GM23248 (cell line): ENCODE data around the gene MAST3. TPM values are rescaled to one million over a fixed set of nuclear protein-coding genes. Genes with fewer than 3 reads are reported as not detected.
A peak's percentile ranks its signal among the peaks of the same experiment; 100 is the strongest.
"Not testable (repeated sequence)": the region's sequence is repeated elsewhere in the genome, so short reads cannot be mapped to it uniquely, and the experiment has no call there.

Experiments
- DNase-seq: peaks from one replicate; pipeline ENCODE4 v3.0.0-alpha.2; 2015
- H2AFZ ChIP-seq: fragments of 200-600 bp; sonication (generic); 2 replicates; pipeline ENCODE4 v1.6.1; 2016; ENCODE audit warnings: antibody characterized with exemption
- H3F3A ChIP-seq: fragments of 200-600 bp; sonication (generic); 2 replicates; pipeline ENCODE4 v1.6.1; 2016; ENCODE audit warnings: mild to moderate bottlenecking, antibody characterized with exemption, mixed run types; ENCODE audit not compliant: insufficient read depth
- H3K27ac ChIP-seq: fragments of 200-600 bp; sonication (generic); 2 replicates; pipeline ENCODE4 v1.5.1; 2016; ENCODE audit warnings: mild to moderate bottlenecking
- H3K27me3 ChIP-seq: fragments of 200-600 bp; sonication (generic); replicated peaks from 2 replicates; pipeline ENCODE4 v1.6.1; 2016; ENCODE audit warnings: mild to moderate bottlenecking; ENCODE audit not compliant: insufficient read depth
- H3K36me3 ChIP-seq: fragments of 200-600 bp; sonication (generic); 2 replicates; pipeline ENCODE4 v1.6.1; 2016; ENCODE audit warnings: low read depth, mild to moderate bottlenecking
- H3K4me1 ChIP-seq: fragments of 200-600 bp; sonication (generic); 2 replicates; pipeline ENCODE4 v1.6.1; 2016; ENCODE audit warnings: mild to moderate bottlenecking; ENCODE audit not compliant: insufficient read depth
- H3K4me2 ChIP-seq: fragments of 200-600 bp; sonication (generic); one replicate; pipeline ENCODE4 v1.6.1; 2016; ENCODE audit warnings: mild to moderate bottlenecking; ENCODE audit not compliant: unreplicated experiment
- H3K4me3 ChIP-seq: fragments of 200-600 bp; sonication (generic); 2 replicates; pipeline ENCODE4 v1.5.1; 2016; ENCODE audit warnings: mild to moderate bottlenecking
- H3K79me2 ChIP-seq: fragments of 200-600 bp; sonication (generic); 2 replicates; pipeline ENCODE4 v1.6.1; 2016; ENCODE audit warnings: mild to moderate bottlenecking; ENCODE audit not compliant: insufficient read depth
- H3K9ac ChIP-seq: fragments of 200-600 bp; sonication (generic); 2 replicates; pipeline ENCODE4 v1.6.1; 2016; ENCODE audit warnings: mild to moderate bottlenecking
- H3K9me2 ChIP-seq: fragments of 200-600 bp; sonication (generic); 2 replicates; pipeline ENCODE4 v1.6.1; 2016; ENCODE audit warnings: mixed run types, mild to moderate bottlenecking, moderate library complexity; ENCODE audit not compliant: insufficient read depth
- H3K9me3 ChIP-seq: fragments of 200-600 bp; sonication (generic); one replicate; pipeline ENCODE4 v1.6.1; 2017; ENCODE audit warnings: low read depth
- H4K20me1 ChIP-seq: fragments of 200-600 bp; sonication (generic); 2 replicates; pipeline ENCODE4 v1.6.0; 2016; ENCODE audit not compliant: insufficient read depth
- EZH2 ChIP-seq: fragments of 200-600 bp; sonication (generic); IDR thresholded peaks from 2 replicates; pipeline ENCODE4 v1.6.1; 2018; ENCODE audit warnings: antibody characterized with exemption, mild to moderate bottlenecking; ENCODE audit not compliant: insufficient read depth, poor library complexity, severe bottlenecking
- EZH2phosphoT487 ChIP-seq: fragments of 200-600 bp; sonication (generic); IDR thresholded peaks from 2 replicates; pipeline ENCODE4 v1.6.1; 2018; ENCODE audit warnings: antibody characterized with exemption, moderate library complexity, mild to moderate bottlenecking, low read depth; ENCODE audit not compliant: insufficient read depth
- WGBS, 2 experiments: methylation state at CpG; one replicate each; pipeline ENCODE4 v1.1.6; 2015 to 2017; ENCODE audit warnings: low lambda C conversion rate in 2 of 2, low coverage in 1 of 2; ENCODE audit errors: missing lambda C conversion rate in 2 of 2; 5-methylcytosine and 5-hydroxymethylcytosine counted together
- in situ Hi-C: fragments of 300-500 bp; cut with MboI; formaldehyde crosslinking; loops from 2 replicates; pipeline ENCODE4 v1.15.0; 2020
- polyA plus RNA-seq: library from polyadenylated mRNA; unstranded; fragments of >200 nt; fragmentation: Nextera tagmentation; extraction: Ambion mirVana; gene quantifications from 2 replicates; pipeline ENCODE4 v1.2.1, GENCODE V29; 2016
- total RNA-seq: library from RNA; depleted of rRNA; stranded (reverse); fragments of >200 nt; shearing (Covaris generic); gene quantifications from 2 replicates; pipeline ENCODE4 v1.2.3, GENCODE V29; 2014

MAST3 gene
- total and polyA plus RNA-seq, 2 experiments from 2014 or later, result 3.8 to 5.6 TPM

GRCh38 chr19:18157465-18158063 lies 60.0 kb downstream of the MAST3 start:
- WGBS, 2 experiments, result 63 to 73% methylated on average over 14 to 18 of the region's 18 CpGs
- H3K4me3 ChIP-seq, result no peak overlapping the region
- H3K4me2 ChIP-seq, result no peak overlapping the region

GRCh38 chr19:18158467-18158866 lies 60.9 kb downstream of the MAST3 start:
- no peaks in the 10 kb centered on the region for H3K9me3 ChIP-seq
- DNase-seq, result no peak
- H2AFZ ChIP-seq, result no peak overlapping the region
- no peaks in the 10 kb centered on the region for H3K27me3 ChIP-seq
- no peaks in the 10 kb centered on the region for H4K20me1 ChIP-seq
- no peaks in the 10 kb centered on the region for H3K9me2 ChIP-seq
- H3K36me3 ChIP-seq, result no peaks in the 10 kb centered on the region
- H3K79me2 ChIP-seq, result peaks cover 22% of the 10 kb centered on the region
- no peaks in the 10 kb centered on the region for H3F3A ChIP-seq
- H3K9ac ChIP-seq, result no peak overlapping the region
- TF ChIP-seq EZH2phosphoT487 (no peak), EZH2 (no peak)
- H3K4me1 ChIP-seq, result peaks cover 4% of the 10 kb centered on the region
- no peak overlapping the region for H3K4me2 ChIP-seq
- H3K4me3 ChIP-seq, result no peak overlapping the region
- 75 to 78% methylated on average over 4 of the region's 4 CpGs for WGBS, 2 experiments
- H3K27ac ChIP-seq, result no peak overlapping the region
- in situ Hi-C loops, result no loop called here

More at GRCh38 chr19:18157465-18158063, 60.0 kb downstream of the MAST3 start:
- no peaks in the 10 kb centered on the region for H3K27me3 ChIP-seq
- H3K27ac ChIP-seq, result no peak overlapping the region
- H3K36me3 ChIP-seq, result no peaks in the 10 kb centered on the region
- no peaks in the 10 kb centered on the region for H3K9me2 ChIP-seq
- DNase-seq, result no peak
- no peaks in the 10 kb centered on the region for H3K9me3 ChIP-seq
- no peak for TF ChIP-seq EZH2phosphoT487
- no peak for TF ChIP-seq EZH2
- H3K79me2 ChIP-seq, result peaks cover 24% of the 10 kb centered on the region
- no peaks in the 10 kb centered on the region for H3F3A ChIP-seq
- H3K9ac ChIP-seq, result 0 out of 2 replicates have a peak overlapping the region, but pooled peaks have one; percentile 16
- H2AFZ ChIP-seq, result no peak overlapping the region
- H3K4me1 ChIP-seq, result peaks cover 4% of the 10 kb centered on the region
- in situ Hi-C loops, result no loop called here
- no peaks in the 10 kb centered on the region for H4K20me1 ChIP-seq

- H3K9ac ChIP-seq, H4K20me1 ChIP-seq, H3K4me2 ChIP-seq, H3K9me2 ChIP-seq, H3K9me3 ChIP-seq, H3K27me3 ChIP-seq, H2AFZ ChIP-seq, H3K27ac ChIP-seq, H3K36me3 ChIP-seq, DNase-seq, in situ Hi-C loops, H3F3A ChIP-seq, H3K4me3 ChIP-seq, H3K4me1 ChIP-seq: not testable (repeated sequence)
- H3K79me2 ChIP-seq, result peaks cover 15% of the 10 kb centered on the region
- 92 to 100% methylated on average over 6 of the region's 6 CpGs for WGBS, 2 experiments
Measured at GRCh38 chr19:18159059-18159616, 61.6 kb downstream of the MAST3 start.

- H2AFZ ChIP-seq, result no peak overlapping the region
- H3K4me1 ChIP-seq, result no peaks in the 10 kb centered on the region
- H4K20me1 ChIP-seq, result no peaks in the 10 kb centered on the region
- no peak overlapping the region for H3K4me3 ChIP-seq
- H3K27me3 ChIP-seq, result no peaks in the 10 kb centered on the region
- no peaks in the 10 kb centered on the region for H3K9me2 ChIP-seq
- no peaks in the 10 kb centered on the region for H3K9me3 ChIP-seq
- peaks cover 8% of the 10 kb centered on the region; the same call in 1 of the 2 replicates for H3K79me2 ChIP-seq
- no peak overlapping the region for H3K9ac ChIP-seq
- TF ChIP-seq EZH2, result no peak
- no peak for TF ChIP-seq EZH2phosphoT487
- in situ Hi-C loops, result no loop called here
- WGBS, 2 experiments, result 83 to 88% methylated on average over 10 of the region's 10 CpGs
- H3F3A ChIP-seq, result no peaks in the 10 kb centered on the region
- H3K27ac ChIP-seq, result no peak overlapping the region
- H3K36me3 ChIP-seq, result no peaks in the 10 kb centered on the region; the same call in 1 of the 2 replicates
- no peak for DNase-seq
- H3K4me2 ChIP-seq, result no peak overlapping the region
Measured at GRCh38 chr19:18159810-18160209, 62.2 kb downstream of the MAST3 start.
